ENCODE measurements around the gene ZCCHC7. TPM values are rescaled to one million over a fixed set of nuclear protein-coding genes. Genes with fewer than 3 reads are reported as not detected.
"Not testable (repeated sequence)": the region's sequence is repeated elsewhere in the genome, so short reads cannot be mapped to it uniquely, and the experiment has no call there.

Gene ZCCHC7
- total RNA-seq, 2 donors from 2014 or later = 21.2 to 22.7 TPM

GRCh38 chr9:37289631-37290030 is 169.3 kb downstream of the ZCCHC7 start:
- Histone ChIP-seq H3K27me3 (ENCODE audit: control insufficient read depth, insufficient read depth, low read length, poor library complexity, severe bottlenecking) (no peaks in the 10 kb centered on the region), H3K9ac (ENCODE audit: extremely low read depth, low read length, poor library complexity, severe bottlenecking) (no peak overlapping the region), H3K36me3 (ENCODE audit: control insufficient read depth, insufficient read depth, low read length) (no peaks in the 10 kb centered on the region), H3K4me3 (ENCODE audit: low read length) (no peak overlapping the region), H3K9me3 (ENCODE audit: control insufficient read depth, low read length) (no peaks in the 10 kb centered on the region), H3K4me1 (ENCODE audit: control insufficient read depth, insufficient read depth, low read length) (no peaks in the 10 kb centered on the region), H3K27ac (ENCODE audit: low read depth, low read length) (no peak overlapping the region)
- Mint-ChIP-seq H3K27ac (no peak overlapping the region), H3K9me3 (no peaks in the 10 kb centered on the region), H3K4me3 (no peak overlapping the region), H3K27me3 (ENCODE audit: insufficient read depth) (no peaks in the 10 kb centered on the region), H3K36me3 (ENCODE audit: low read depth) (no peaks in the 10 kb centered on the region), H3K4me1 (peaks cover 6% of the 10 kb centered on the region)
- no peak for TF ChIP-seq CTCF (conservative IDR thresholded peaks at IDR 0.05)
- DNase-seq = no peak
- 90 to 92% methylated on average over 3 to 4 of the region's 4 CpGs for WGBS, 2 experiments (ENCODE audit: insufficient coverage in 1 of 2, insufficient read length in 1 of 2)

GRCh38 chr9:37290366-37290939 is 170.1 kb downstream of the ZCCHC7 start:
- WGBS, 2 experiments (ENCODE audit: insufficient coverage in 1 of 2, insufficient read length in 1 of 2) = 90 to 91% methylated on average over 6 to 7 of the region's 7 CpGs
- Mint-ChIP-seq H3K9me3 (no peaks in the 10 kb centered on the region), H3K27ac (no peak overlapping the region), H3K4me1 (peaks cover 7% of the 10 kb centered on the region), H3K27me3 (ENCODE audit: insufficient read depth) (no peaks in the 10 kb centered on the region), H3K36me3 (ENCODE audit: low read depth) (no peaks in the 10 kb centered on the region), H3K4me3 (no peak overlapping the region)
- no peak for DNase-seq
- H3K4me1 ChIP-seq (ENCODE audit: control insufficient read depth, insufficient read depth, low read length) = no peaks in the 10 kb centered on the region
- H3K4me3 ChIP-seq (ENCODE audit: low read length) = no peak overlapping the region
- H3K27ac ChIP-seq (ENCODE audit: low read depth, low read length) = no peak overlapping the region
- H3K9me3 ChIP-seq (ENCODE audit: control insufficient read depth, low read length) = no peaks in the 10 kb centered on the region
- no peaks in the 10 kb centered on the region for H3K36me3 ChIP-seq (ENCODE audit: control insufficient read depth, insufficient read depth, low read length)
- no peaks in the 10 kb centered on the region for H3K27me3 ChIP-seq (ENCODE audit: control insufficient read depth, insufficient read depth, low read length, poor library complexity, severe bottlenecking)
- H3K9ac ChIP-seq (ENCODE audit: extremely low read depth, low read length, poor library complexity, severe bottlenecking) = no peak overlapping the region
- TF ChIP-seq CTCF (conservative IDR thresholded peaks at IDR 0.05) = no peak

GRCh38 chr9:37290940-37291485 is 170.6 kb downstream of the ZCCHC7 start:
- no peak overlapping the region for H3K27ac Mint-ChIP-seq
- Histone ChIP-seq H3K9ac (ENCODE audit: extremely low read depth, low read length, poor library complexity, severe bottlenecking) (no peak overlapping the region), H3K27ac (ENCODE audit: low read depth, low read length) (no peak overlapping the region)

GRCh38 chr9:37291612-37292238 is 171.4 kb downstream of the ZCCHC7 start:
- not testable (repeated sequence) for H3K9me3 ChIP-seq (ENCODE audit: control insufficient read depth, low read length); H3K4me3 ChIP-seq (ENCODE audit: low read length); H3K9ac ChIP-seq (ENCODE audit: extremely low read depth, low read length, poor library complexity, severe bottlenecking); H3K36me3 Mint-ChIP-seq (ENCODE audit: low read depth); H3K27ac ChIP-seq (ENCODE audit: low read depth, low read length); H3K36me3 ChIP-seq (ENCODE audit: control insufficient read depth, insufficient read depth, low read length); H3K27ac Mint-ChIP-seq; H3K4me1 Mint-ChIP-seq; H3K9me3 Mint-ChIP-seq; DNase-seq; H3K27me3 Mint-ChIP-seq (ENCODE audit: insufficient read depth); H3K4me3 Mint-ChIP-seq; H3K4me1 ChIP-seq (ENCODE audit: control insufficient read depth, insufficient read depth, low read length); H3K27me3 ChIP-seq (ENCODE audit: control insufficient read depth, insufficient read depth, low read length, poor library complexity, severe bottlenecking)
- 88 to 95% methylated on average over 6 to 9 of the region's 10 CpGs for WGBS, 2 experiments (ENCODE audit: insufficient coverage in 1 of 2, insufficient read length in 1 of 2)

More at GRCh38 chr9:37290940-37291485, 170.6 kb downstream of the ZCCHC7 start:
- no peaks in the 10 kb centered on the region for H3K36me3 Mint-ChIP-seq (ENCODE audit: low read depth)
- H3K9me3 Mint-ChIP-seq = no peaks in the 10 kb centered on the region
- no peak for DNase-seq
- Histone ChIP-seq H3K36me3 (ENCODE audit: control insufficient read depth, insufficient read depth, low read length) (no peaks in the 10 kb centered on the region), H3K4me3 (ENCODE audit: low read length) (no peak overlapping the region), H3K4me1 (ENCODE audit: control insufficient read depth, insufficient read depth, low read length) (no peaks in the 10 kb centered on the region), H3K9me3 (ENCODE audit: control insufficient read depth, low read length) (no peaks in the 10 kb centered on the region), H3K27me3 (ENCODE audit: control insufficient read depth, insufficient read depth, low read length, poor library complexity, severe bottlenecking) (no peaks in the 10 kb centered on the region)
- H3K4me1 Mint-ChIP-seq = peaks cover 10% of the 10 kb centered on the region
- no peak for TF ChIP-seq CTCF (conservative IDR thresholded peaks at IDR 0.05)
- H3K4me3 Mint-ChIP-seq = no peak overlapping the region
- H3K27me3 Mint-ChIP-seq (ENCODE audit: insufficient read depth) = no peaks in the 10 kb centered on the region
- 92 to 96% methylated on average over 2 of the region's 2 CpGs for WGBS, 2 experiments (ENCODE audit: insufficient coverage in 1 of 2, insufficient read length in 1 of 2)

Data from endodermal cell (in vitro differentiated cells).